Endothelial cell of umbilical vein (primary cell): Measurements from ENCODE around the gene REPS2. TPM values are rescaled to one million over a fixed set of nuclear protein-coding genes. Genes with fewer than 3 reads are reported as not detected.
"Not testable (repeated sequence)": the region's sequence is repeated elsewhere in the genome, so short reads cannot be mapped to it uniquely, and the experiment has no call there.

Experiments
- BruUV-seq: library from RNA; stranded (reverse); fragments of 400-500 nt; replicated peaks from 2 replicates; lab custom pipeline; 2021; lab: Mats Ljungman, UMichigan
- CTCF ChIA-PET: fragments of 300-600, 350-600 bp; sonication (Branson Sonifier 250); formaldehyde crosslinking; loops from one replicate; lab custom pipeline; 2021; ENCODE audit warnings: antibody characterized with exemption, inconsistent platforms; lab: Charles Lee
- POLR2A ChIA-PET: fragments of 300-600, 350-600 bp; sonication (Branson Sonifier 250); formaldehyde crosslinking; loops from one replicate; lab custom pipeline; 2021; ENCODE audit warnings: antibody characterized with exemption, inconsistent platforms; lab: Charles Lee
- DNase-seq: peaks from one replicate; pipeline ENCODE4 v3.0.0-alpha.2; 2011; ENCODE audit warnings: low read depth, low spot score
- FAIRE-seq: peaks from 2 replicates; lab custom pipeline; 2011; peaks lifted over from hg19 to GRCh38; lab: Jason Lieb, UNC
- H2AFZ ChIP-seq: 2 replicates; pipeline ENCODE4 v1.6.0; 2012; ENCODE audit warnings: low read depth, low read length, control low read depth, inconsistent platforms
- H3K27ac ChIP-seq: 2 replicates; pipeline ENCODE4 v1.5.1; 2011; ENCODE audit warnings: low read depth, mild to moderate bottlenecking, control low read depth, low read length, moderate library complexity; ENCODE audit not compliant: insufficient read depth
- H3K27me3 ChIP-seq, 2 experiments: 2 replicates each; pipeline versions ENCODE4 v1.6.0 to v1.6.1; 2011; ENCODE audit warnings: low read length in 2 of 2, mixed read lengths in 1 of 2; ENCODE audit not compliant: control insufficient read depth in 2 of 2, insufficient read depth in 2 of 2
- H3K36me3 ChIP-seq, 2 experiments: 2 replicates in 1 of 2; 3 replicates in 1 of 2; pipeline ENCODE4 v1.5.1; 2011; ENCODE audit warnings: low read length in 2 of 2, mild to moderate bottlenecking in 1 of 2, moderate library complexity in 1 of 2; ENCODE audit not compliant: control insufficient read depth in 2 of 2, insufficient read depth in 2 of 2; ENCODE audit errors: extremely low read depth in 1 of 2
- H3K4me1 ChIP-seq: 3 replicates; pipeline ENCODE4 v1.5.1; 2011; ENCODE audit warnings: mild to moderate bottlenecking, low read length; ENCODE audit not compliant: control insufficient read depth, insufficient read depth; ENCODE audit errors: extremely low read depth
- H3K4me2 ChIP-seq: 2 replicates; pipeline ENCODE4 v1.6.1; 2011; ENCODE audit warnings: low read length, control low read depth, mixed read lengths; ENCODE audit not compliant: insufficient read depth
- H3K4me3 ChIP-seq, 3 experiments: fragments of 200-600 bp in 1 of 3; sonication (generic), shearing (Covaris generic) in 1 of 3; replicated peaks in 1 of 3; 2 replicates each; pipeline ENCODE4 v1.5.1; 2011 to 2016; ENCODE audit warnings: control low read depth in 3 of 3, low read length in 3 of 3, mild to moderate bottlenecking in 2 of 3, inconsistent platforms in 1 of 3, low read depth in 1 of 3, moderate library complexity in 1 of 3; ENCODE audit not compliant: insufficient read depth in 1 of 3
- H3K79me2 ChIP-seq: 2 replicates; pipeline ENCODE4 v1.6.0; 2012; ENCODE audit warnings: low read length, inconsistent platforms; ENCODE audit not compliant: control insufficient read depth, insufficient read depth
- H3K9ac ChIP-seq: replicated peaks from 2 replicates; pipeline ENCODE3; 2011; ENCODE audit warnings: low read length, control low read depth; ENCODE audit not compliant: insufficient read depth; ENCODE audit errors: extremely low read depth
- H3K9me1 ChIP-seq: replicated peaks from 3 replicates; pipeline ENCODE4 v1.6.0; 2011; ENCODE audit warnings: mild to moderate bottlenecking, low read length; ENCODE audit not compliant: control insufficient read depth, insufficient read depth; ENCODE audit errors: extremely low read depth
- H3K9me3 ChIP-seq: replicated peaks from 2 replicates; pipeline ENCODE4 v1.5.1; 2012; ENCODE audit warnings: low read length, inconsistent platforms; ENCODE audit not compliant: control insufficient read depth, insufficient read depth
- H4K20me1 ChIP-seq: replicated peaks from 2 replicates; pipeline ENCODE3; 2011; ENCODE audit warnings: mild to moderate bottlenecking, low read length; ENCODE audit not compliant: control insufficient read depth, insufficient read depth; ENCODE audit errors: extremely low read depth
- CTCF ChIP-seq, 2 donors: IDR thresholded peaks; 1 replicate in 1 of 2; 2 replicates in 1 of 2; pipeline ENCODE4 v1.5.1; 2011; ENCODE audit warnings: low read length in 2 of 2, mild to moderate bottlenecking in 2 of 2, moderate library complexity in 2 of 2, control low read depth in 1 of 2, inconsistent platforms in 1 of 2, low read depth in 1 of 2; ENCODE audit not compliant: insufficient read depth in 1 of 2; ENCODE audit errors: extremely low read depth in 1 of 2
- EZH2 ChIP-seq: IDR thresholded peaks from 2 replicates; pipeline ENCODE4 v1.6.1; 2012; ENCODE audit warnings: borderline replicate concordance, low read depth, mild to moderate bottlenecking, moderate library complexity, low read length, inconsistent platforms; ENCODE audit not compliant: severe bottlenecking
- FOS ChIP-seq: IDR thresholded peaks from 2 replicates; pipeline ENCODE4 v1.6.1; 2011; ENCODE audit warnings: mild to moderate bottlenecking, low read length, moderate library complexity, borderline replicate concordance; ENCODE audit not compliant: insufficient read depth
- GATA2 ChIP-seq: IDR thresholded peaks from 2 replicates; pipeline ENCODE4 v1.7.0; 2011; ENCODE audit warnings: low read depth, mild to moderate bottlenecking, moderate library complexity, mixed read lengths, low read length; ENCODE audit not compliant: insufficient read length, insufficient read depth
- JUN ChIP-seq: IDR thresholded peaks from 2 replicates; pipeline ENCODE4 v1.6.1; 2011; ENCODE audit warnings: borderline replicate concordance, low read depth; ENCODE audit not compliant: insufficient read length, insufficient read depth
- MAX ChIP-seq: IDR thresholded peaks from 2 replicates; pipeline ENCODE4 v1.6.1; 2011; ENCODE audit not compliant: insufficient read depth, insufficient read length
- MYC ChIP-seq: IDR thresholded peaks from one replicate; pipeline ENCODE4 v1.6.1; 2011; ENCODE audit warnings: mild to moderate bottlenecking, low read depth, low read length
- POLR2A ChIP-seq: IDR thresholded peaks from 2 replicates; pipeline ENCODE4 v1.6.1; 2012; ENCODE audit warnings: low read depth, mild to moderate bottlenecking, control low read depth, low read length
- POLR2AphosphoS5 ChIP-seq: IDR thresholded peaks from 2 replicates; pipeline ENCODE4 v1.6.1; 2012; ENCODE audit warnings: low read depth, mild to moderate bottlenecking, control low read depth, low read length, moderate library complexity; ENCODE audit not compliant: insufficient read depth
- dilution Hi-C: fragments of 300-500 bp; cut with MboI; formaldehyde crosslinking; loops from one replicate; pipeline ENCODE4 v1.15.0; 2019; ENCODE audit warnings: low sequenced_read_pairs; ENCODE audit not compliant: extremely low pct_ligation_motif_present
- intact Hi-C: fragments of 100-400 bp; cut with micrococcal nuclease; formaldehyde crosslinking; loops from one replicate; pipeline ENCODE4 v1.10.0; 2022
- polyA plus RNA-seq, 4 experiments: library from polyadenylated mRNA; depleted of rRNA in 3 of 4; stranded (reverse) in 3 of 4; unstranded in 1 of 4; fragments of >200 nt; gene quantifications; 2 replicates each; pipeline versions ENCODE4 v1.2.1 to v1.2.3, GENCODE V29; 2011 to 2012; ENCODE audit warnings: missing spikeins in 1 of 4
- total RNA-seq: library from RNA; stranded (reverse); gene quantifications from 2 replicates; pipeline ENCODE4 v1.2.3, GENCODE V29; 2021

REPS2 gene
- total and polyA plus RNA-seq, 2 donors (not counting 3 experiments of a cell fraction or from before 2014, with no cell fraction given) = 0.91 to 2.6 TPM

- dilution Hi-C loops = no loop called here
- no peak for FAIRE-seq
Measured at GRCh38 chrX:16966752-16967448, 20.4 kb downstream of the REPS2 start.

GRCh38 chrX:16968753-16969152 is 22.3 kb downstream of the REPS2 start:
- CTCF ChIA-PET, H3K79me2 ChIP-seq, DNase-seq, intact Hi-C loops, H3K27me3 ChIP-seq, H2AFZ ChIP-seq, POLR2A ChIA-PET, H4K20me1 ChIP-seq, H3K9me1 ChIP-seq, H3K9me3 ChIP-seq, dilution Hi-C loops, H3K36me3 ChIP-seq, BruUV-seq, FAIRE-seq, H3K4me1 ChIP-seq, H3K4me2 ChIP-seq, H3K27ac ChIP-seq, H3K9ac ChIP-seq, H3K4me3 ChIP-seq: not testable (repeated sequence)

More at GRCh38 chrX:16966752-16967448, 20.4 kb downstream of the REPS2 start:
- CTCF ChIA-PET = interaction anchor here (0.8 to 1.1 kb wide), 2 partner anchors 10 to 84 kb away, joined by 4 read pairs; no protein-coding TSS in a partner anchor
- no peak for TF ChIP-seq POLR2A
- no peak for TF ChIP-seq FOS
- TF ChIP-seq JUN = no peak
- TF ChIP-seq POLR2AphosphoS5 = no peak
- TF ChIP-seq EZH2 = no peak
- TF ChIP-seq MAX = no peak
- TF ChIP-seq CTCF (IDR thresholded peaks at IDR 0.05; ENCODE audit: extremely low read depth in 1 of 2, insufficient read depth in 1 of 2, low read depth in 1 of 2, low read length in 2 of 2) = no peak
- TF ChIP-seq MYC = no peak
- TF ChIP-seq GATA2 = no peak
- Histone ChIP-seq H3K79me2 (no peaks in the 10 kb centered on the region), H3K9me1 (no peaks in the 10 kb centered on the region), H3K4me1 (no peaks in the 10 kb centered on the region), H3K4me2 (no peak overlapping the region), H4K20me1 (no peaks in the 10 kb centered on the region), H3K9me3 (no peaks in the 10 kb centered on the region), H3K4me3 (no peak overlapping the region), H3K27ac (no peak overlapping the region), H2AFZ (no peak overlapping the region), H3K9ac (no peak overlapping the region), H3K36me3 (no peaks in the 10 kb centered on the region), H3K27me3 (no peaks in the 10 kb centered on the region)
- no TSS peak for BruUV-seq
- intact Hi-C loops = no loop called here
- no peak for DNase-seq
- POLR2A ChIA-PET = no interaction called here
